Right lobe of liver (tissue), 4 donors: ENCODE results near the gene PGBD1.
"Not testable (repeated sequence)": the region's sequence is repeated elsewhere in the genome, so short reads cannot be mapped to it uniquely, and the experiment has no call there.

Source experiments
- CTCF ChIP-seq, 4 donors: fragments of 200-600 bp in 3 of 4; fragments of 450-650 bp in 1 of 4; IDR thresholded peaks; one replicate each; pipeline versions ENCODE4 v1.5.1 to v1.8.0; 2016 to 2022; ENCODE audit warnings: antibody characterized with exemption in 4 of 4, mild to moderate bottlenecking in 2 of 4
- POLR2A ChIP-seq: fragments of 450-650 bp; IDR thresholded peaks from one replicate; pipeline ENCODE4 v1.6.1; 2017; ENCODE audit warnings: antibody characterized with exemption, mild to moderate bottlenecking
- donor health status: DM: no; HTN: no; CAD: no.
- donor health status: DM: no; HTN: no; CAD: no.
- donor health status: DM: no; HTN: yes; CAD: no.

- not testable (repeated sequence) for TF ChIP-seq CTCF (IDR thresholded peaks at IDR 0.05); POLR2A
Measured at GRCh38 chr6:28317866-28318265, 36.5 kb downstream of the PGBD1 start.
